Common myeloid progenitor, CD34-positive (primary cell): ENCODE data around the gene FBXO47.

ENCODE experiments used
- CTCF ChIA-PET: fragments of 350-600 bp; sonication (Branson Sonifier 250); formaldehyde crosslinking; loops from one replicate; lab custom pipeline; 2021; ENCODE audit warnings: antibody characterized with exemption; lab: Charles Lee
- POLR2A ChIA-PET: fragments of 350-600 bp; sonication (Branson Sonifier 250); formaldehyde crosslinking; loops from one replicate; lab custom pipeline; 2021; ENCODE audit warnings: antibody characterized with exemption; lab: Charles Lee
- DNase-seq, 3 donors: peaks; one replicate each; pipeline versions ENCODE4 v3.0.0 to v3.0.0-alpha.2; 2013
- H3K27ac ChIP-seq, 2 experiments: 1 replicate in 1 of 2; 2 replicates in 1 of 2; pipeline ENCODE4 v1.7.0; 2013; ENCODE audit warnings: inconsistent platforms in 2 of 2, low read length in 2 of 2, mild to moderate bottlenecking in 2 of 2, low read depth in 1 of 2, moderate library complexity in 1 of 2; ENCODE audit not compliant: severe bottlenecking in 2 of 2, insufficient read depth in 1 of 2, poor library complexity in 1 of 2
- H3K27me3 ChIP-seq, 5 experiments: replicated peaks in 2 of 5; 1 replicate in 3 of 5; 2 replicates in 2 of 5; pipeline versions ENCODE4 v1.6.1 to v1.7.0; 2013; ENCODE audit warnings: low read length in 4 of 5, mild to moderate bottlenecking in 2 of 5, moderate library complexity in 2 of 5, inconsistent platforms in 1 of 5; ENCODE audit not compliant: insufficient read depth in 5 of 5, control insufficient read depth in 4 of 5
- H3K36me3 ChIP-seq, 4 experiments: 1 replicate in 2 of 4; 2 replicates in 2 of 4; pipeline versions ENCODE4 v1.6.1 to v1.7.0; 2013; ENCODE audit warnings: low read length in 3 of 4, control low read depth in 1 of 4, mild to moderate bottlenecking in 1 of 4; ENCODE audit not compliant: control insufficient read depth in 4 of 4, insufficient read depth in 4 of 4
- H3K4me1 ChIP-seq, 4 experiments: 1 replicate in 3 of 4; 2 replicates in 1 of 4; pipeline versions ENCODE4 v1.6.1 to v1.7.1; 2013; ENCODE audit warnings: low read length in 3 of 4, mild to moderate bottlenecking in 3 of 4, control low read depth in 1 of 4, inconsistent platforms in 1 of 4, moderate library complexity in 1 of 4; ENCODE audit not compliant: control insufficient read depth in 4 of 4, insufficient read depth in 4 of 4; ENCODE audit errors: control extremely low read depth in 1 of 4
- H3K4me3 ChIP-seq, 7 experiments: 1 replicate in 4 of 7; 2 replicates in 3 of 7; pipeline versions ENCODE4 v1.5.1 to v1.7.0; 2013; ENCODE audit warnings: mild to moderate bottlenecking in 7 of 7, low read length in 6 of 7, moderate library complexity in 6 of 7, inconsistent platforms in 2 of 7, low read depth in 2 of 7, control low read depth in 1 of 7; ENCODE audit not compliant: insufficient read depth in 4 of 7, control insufficient read depth in 1 of 7; ENCODE audit errors: extremely low read depth in 1 of 7
- H3K9me3 ChIP-seq, 5 experiments: 1 replicate in 4 of 5; 2 replicates in 1 of 5; pipeline versions ENCODE4 v1.6.1 to v1.7.1; 2013; ENCODE audit warnings: low read length in 4 of 5, mild to moderate bottlenecking in 2 of 5, inconsistent platforms in 1 of 5, low read depth in 1 of 5, moderate library complexity in 1 of 5; ENCODE audit not compliant: control insufficient read depth in 4 of 5, insufficient read depth in 2 of 5; ENCODE audit errors: control extremely low read depth in 1 of 5
- WGBS: methylation state at CpG from one replicate; pipeline ENCODE4 v1.1.5; 2013; ENCODE audit not compliant: insufficient coverage; 5-methylcytosine and 5-hydroxymethylcytosine counted together

Gene FBXO47

DNA sequence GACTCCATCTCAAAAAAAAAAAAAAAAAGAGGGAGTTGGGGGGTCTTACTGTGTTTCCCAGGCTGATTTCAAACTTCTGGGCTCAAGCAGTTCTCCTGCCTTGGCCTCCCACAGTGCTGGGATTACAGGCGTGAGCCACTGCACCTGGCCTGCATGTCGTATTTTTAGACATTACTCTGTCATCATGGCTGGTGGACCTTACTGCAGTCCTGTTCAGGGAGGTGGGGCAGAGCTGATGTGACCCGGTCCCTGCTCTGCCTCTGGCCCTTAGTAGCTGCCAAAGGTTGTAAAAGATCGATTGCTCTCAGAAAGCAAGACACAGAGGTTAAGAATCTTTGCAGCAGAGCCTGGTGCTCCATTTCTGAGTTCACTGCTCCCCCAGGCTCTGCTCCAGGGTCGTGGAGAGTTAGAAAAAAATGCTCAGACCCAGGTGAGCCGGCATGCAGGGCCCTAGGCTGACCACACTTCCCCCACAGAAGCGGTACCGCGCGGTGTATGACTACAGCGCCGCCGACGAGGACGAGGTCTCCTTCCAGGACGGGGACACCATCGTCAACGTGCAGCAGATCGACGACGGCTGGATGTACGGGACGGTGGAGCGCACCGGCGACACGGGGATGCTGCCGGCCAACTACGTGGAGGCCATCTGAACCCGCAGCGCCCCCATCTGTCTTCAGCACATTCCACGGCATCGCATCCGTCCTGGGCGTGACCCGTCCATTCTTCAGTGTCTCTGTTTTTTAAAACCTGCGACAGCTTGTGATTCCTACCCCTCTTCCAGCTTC, 48.9 kb downstream of the FBXO47 start:
- CTCF ChIA-PET = no interaction called here
- DNase-seq = no peak
- WGBS = 94% methylated on average over 36 of the region's 37 CpGs
- H3K4me3 ChIP-seq = no peak overlapping the region
- no peak overlapping the region for H3K27ac ChIP-seq
- H3K9me3 ChIP-seq = no peaks in the 10 kb centered on the region
- H3K27me3 ChIP-seq = no peaks in the 10 kb centered on the region
- H3K4me1 ChIP-seq = peaks cover 0 to 8% (median 3%) of the 10 kb centered on the region in 4 experiments
- H3K36me3 ChIP-seq = peaks cover 9 to 66% (median 55%) of the 10 kb centered on the region in 4 experiments
- POLR2A ChIA-PET = no interaction called here

DNA sequence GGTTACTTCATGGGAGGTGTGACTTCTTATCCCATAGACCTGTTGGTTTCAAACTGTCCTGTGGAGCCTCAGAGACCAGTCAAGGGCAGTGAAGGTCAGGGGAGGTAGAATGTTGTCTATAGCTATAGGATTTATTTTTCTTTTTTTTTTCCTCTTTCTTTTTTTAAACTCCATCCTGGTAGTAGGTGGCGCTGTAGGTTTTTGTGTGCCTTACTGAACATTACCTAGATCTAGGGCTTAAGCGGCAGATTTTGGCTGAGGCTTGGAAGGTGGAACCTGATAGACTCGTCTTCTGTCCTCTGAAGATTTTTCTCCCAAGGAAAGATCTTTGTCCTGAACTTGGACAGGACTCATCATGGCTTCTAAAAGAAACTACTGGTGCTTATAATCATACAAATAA, 49.9 kb downstream of the FBXO47 start:
- WGBS = 100% methylated on average over 1 of the region's 3 CpGs
- Histone ChIP-seq H3K27ac (no peak overlapping the region), H3K36me3 (peaks cover 11 to 77% (median 64%) of the 10 kb centered on the region in 4 experiments), H3K9me3 (no peaks in the 10 kb centered on the region), H3K4me1 (peaks cover 0 to 3% (median 1%) of the 10 kb centered on the region in 4 experiments), H3K27me3 (no peaks in the 10 kb centered on the region), H3K4me3 (no peak overlapping the region)
- DNase-seq = no peak
- POLR2A ChIA-PET = no interaction called here
- CTCF ChIA-PET = no interaction called here

DNA sequence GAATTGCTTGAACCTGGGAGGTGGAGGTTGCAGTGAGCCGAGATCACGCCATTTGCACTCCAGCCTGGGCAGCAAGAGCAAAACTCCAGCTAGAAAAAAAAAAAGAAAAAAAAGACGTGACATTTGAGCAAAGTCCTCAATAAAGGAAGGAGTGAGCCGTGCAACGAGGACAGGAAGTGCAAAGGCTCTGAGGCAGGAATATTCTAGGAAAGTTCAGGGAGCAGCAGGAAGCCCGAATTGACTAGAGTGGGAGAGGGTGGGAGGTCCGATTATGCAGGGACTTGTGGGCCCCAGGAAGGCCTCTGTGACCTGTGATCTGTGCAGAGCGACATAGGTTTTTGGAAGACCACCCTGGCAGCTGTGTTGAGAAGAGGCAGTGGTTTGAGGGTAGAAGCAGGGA, 50.4 kb downstream of the FBXO47 start:
- Histone ChIP-seq H3K27ac (no peak overlapping the region), H3K4me3 (no peak overlapping the region), H3K36me3 (peaks cover 11 to 81% (median 67%) of the 10 kb centered on the region in 4 experiments), H3K9me3 (no peaks in the 10 kb centered on the region), H3K4me1 (peaks cover 0 to 3% (median 1%) of the 10 kb centered on the region in 4 experiments), H3K27me3 (no peaks in the 10 kb centered on the region)
- ChIA-PET CTCF (no interaction called here), POLR2A (interaction anchor here (0.6 kb wide), 1 partner anchor 17 kb away, joined by 4 read pairs; no protein-coding TSS in a partner anchor)
- no peak for DNase-seq
- WGBS = 85% methylated on average over 7 of the region's 8 CpGs

DNA sequence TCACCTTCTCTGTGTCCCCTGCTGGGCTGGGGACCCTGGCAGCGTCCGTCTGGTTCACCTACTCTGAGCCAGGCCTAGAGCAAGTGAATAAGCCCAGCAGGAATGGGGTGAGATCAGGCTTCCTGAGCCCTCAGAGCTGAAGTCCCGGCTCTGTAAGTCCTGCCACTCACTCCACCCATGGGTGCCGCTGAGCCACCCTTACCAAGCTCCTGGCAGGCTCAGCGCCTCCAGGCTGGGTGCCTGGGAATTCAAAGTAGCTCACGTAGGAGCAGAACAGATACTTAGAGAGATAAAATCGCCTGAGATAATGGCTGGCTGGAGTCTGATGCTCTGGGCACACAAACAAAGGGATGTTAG, 51.6 kb downstream of the FBXO47 start:
- no peaks in the 10 kb centered on the region for H3K9me3 ChIP-seq
- no peaks in the 10 kb centered on the region for H3K27me3 ChIP-seq
- DNase-seq = no peak
- H3K27ac ChIP-seq = no peak overlapping the region
- H3K4me3 ChIP-seq = no peak overlapping the region
- peaks cover 0 to 3% (median 1%) of the 10 kb centered on the region in 4 experiments for H3K4me1 ChIP-seq
- CTCF ChIA-PET = interaction anchor here (1.1 to 1.9 kb wide), 6 partner anchors 8 to 39 kb away, joined by 3 to 8 read pairs (median 4); partner anchors contain the start of gene LASP1NB
- 97% methylated on average over 5 of the region's 7 CpGs for WGBS
- POLR2A ChIA-PET = no interaction called here
- peaks cover 13 to 89% (median 71%) of the 10 kb centered on the region in 4 experiments for H3K36me3 ChIP-seq

DNA sequence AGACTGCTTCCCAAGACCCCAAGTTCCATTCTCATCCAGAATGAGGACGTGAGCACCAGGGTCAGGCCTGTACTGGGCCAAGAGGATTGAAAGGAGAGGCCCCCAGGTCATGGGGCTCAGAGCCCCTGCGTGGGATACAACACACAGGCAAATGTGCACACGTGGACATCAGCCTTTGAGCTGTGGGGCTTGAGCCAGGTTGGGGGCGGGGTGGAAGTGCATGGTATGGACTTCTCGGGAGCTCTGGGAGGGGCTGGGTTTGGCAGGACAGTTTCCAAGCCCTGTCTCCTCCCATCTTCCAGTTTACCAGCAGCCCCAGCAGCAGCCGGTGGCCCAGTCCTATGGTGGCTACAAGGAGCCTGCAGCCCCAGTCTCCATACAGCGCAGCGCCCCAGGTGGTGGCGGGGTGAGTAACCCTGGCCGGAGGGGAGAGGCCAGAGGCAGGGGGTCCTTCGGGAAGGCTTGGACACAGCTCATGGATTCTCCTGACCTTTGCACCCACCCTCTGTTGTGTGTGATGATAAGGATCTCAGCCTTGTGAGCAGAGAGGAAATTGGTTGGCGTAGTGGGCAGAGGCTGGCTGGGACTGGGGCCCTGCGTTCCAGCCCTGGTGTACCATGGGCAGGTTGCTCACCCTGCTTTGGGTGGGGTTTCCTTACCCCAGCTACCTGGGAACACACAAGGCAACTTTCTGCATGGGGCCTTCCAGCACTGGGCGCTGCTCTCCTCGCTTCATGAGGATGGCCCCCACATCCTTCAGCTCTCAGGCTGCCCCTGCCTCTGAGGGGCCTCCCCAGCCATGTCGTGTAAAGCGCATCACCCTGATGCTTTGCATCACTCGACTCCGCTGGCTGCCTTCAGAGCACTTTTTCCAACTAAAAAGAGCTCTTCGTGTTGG, 52.2 kb downstream of the FBXO47 start:
- no peak for DNase-seq
- H3K4me1 ChIP-seq = peaks cover 0 to 3% (median 1%) of the 10 kb centered on the region in 4 experiments
- H3K4me3 ChIP-seq = no peak overlapping the region
- H3K27me3 ChIP-seq = no peaks in the 10 kb centered on the region
- WGBS = 94% methylated on average over 17 of the region's 20 CpGs
- CTCF ChIA-PET = interaction anchor here (0.6 to 1.9 kb wide), 7 partner anchors 9 to 38 kb away, joined by 3 to 8 read pairs (median 4); partner anchors contain the start of gene LASP1NB
- H3K27ac ChIP-seq = no peak overlapping the region
- no peaks in the 10 kb centered on the region for H3K9me3 ChIP-seq
- peaks cover 13 to 86% (median 71%) of the 10 kb centered on the region in 4 experiments for H3K36me3 ChIP-seq
- POLR2A ChIA-PET = no interaction called here

DNA sequence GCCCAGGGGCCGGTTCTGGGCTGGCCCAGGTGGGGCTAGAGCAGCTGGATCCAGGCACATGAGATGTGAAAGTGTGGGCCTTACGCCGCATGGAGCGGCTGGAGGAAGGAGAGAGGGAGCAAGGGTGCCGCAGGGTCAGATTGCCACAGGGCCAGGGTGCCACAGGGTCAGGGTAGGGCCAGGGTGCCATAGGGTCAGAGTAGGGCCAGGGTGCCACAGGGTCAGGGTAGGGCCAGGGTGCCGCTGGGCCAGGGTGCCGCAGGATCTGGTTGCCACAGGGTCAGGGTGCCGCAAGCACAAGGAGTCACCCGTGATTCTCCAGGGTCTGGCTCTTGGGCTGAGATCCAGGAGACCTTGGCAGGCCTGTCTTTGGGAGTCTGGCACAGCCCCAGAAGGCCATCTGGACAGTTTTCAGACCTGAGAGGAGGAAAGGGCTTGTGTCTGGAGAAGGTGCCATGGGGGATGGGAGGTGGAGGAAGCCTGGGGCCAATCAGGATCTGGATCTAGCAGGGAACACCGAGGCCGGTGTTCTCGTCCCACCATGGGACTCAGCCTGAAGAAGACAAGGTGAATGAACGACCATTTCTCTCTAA, 54.9 kb downstream of the FBXO47 start:
- H3K36me3 ChIP-seq = peaks cover 8 to 85% (median 54%) of the 10 kb centered on the region in 4 experiments
- POLR2A ChIA-PET = no interaction called here
- DNase-seq = no peak

More for the DNA sequence above, 54.9 kb downstream of the FBXO47 start:
- 99% methylated on average over 10 of the region's 13 CpGs for WGBS
- H3K27ac ChIP-seq = no peak overlapping the region
- CTCF ChIA-PET = interaction anchor here (1.1 to 1.9 kb wide), 2 partner anchors 12 to 40 kb away, joined by 3 to 4 read pairs; no protein-coding TSS in a partner anchor
- no peaks in the 10 kb centered on the region for H3K27me3 ChIP-seq
- no peak overlapping the region for H3K4me3 ChIP-seq
- no peaks in the 10 kb centered on the region for H3K9me3 ChIP-seq
- peaks cover 0 to 3% (median 1%) of the 10 kb centered on the region in 4 experiments for H3K4me1 ChIP-seq
